CD4-positive, alpha-beta T cell treated with Interleukin-4 for 4 hours (primary cell): ENCODE measurements around the gene COP1.

Experiments used
- DNase-seq: peaks from one replicate; pipeline ENCODE4 v3.0.0-alpha.2; 2020

Gene COP1

GRCh38 chr1:175944591-175944990, 262.5 kb downstream of the COP1 start:
- DNase-seq: no peak

GRCh38 chr1:175941164-175941563, 265.9 kb downstream of the COP1 start:
- DNase-seq: no peak

- no peak for DNase-seq
These were observed 270.4 kb downstream of the COP1 start for GRCh38 chr1:175936736-175937135.

DNA sequence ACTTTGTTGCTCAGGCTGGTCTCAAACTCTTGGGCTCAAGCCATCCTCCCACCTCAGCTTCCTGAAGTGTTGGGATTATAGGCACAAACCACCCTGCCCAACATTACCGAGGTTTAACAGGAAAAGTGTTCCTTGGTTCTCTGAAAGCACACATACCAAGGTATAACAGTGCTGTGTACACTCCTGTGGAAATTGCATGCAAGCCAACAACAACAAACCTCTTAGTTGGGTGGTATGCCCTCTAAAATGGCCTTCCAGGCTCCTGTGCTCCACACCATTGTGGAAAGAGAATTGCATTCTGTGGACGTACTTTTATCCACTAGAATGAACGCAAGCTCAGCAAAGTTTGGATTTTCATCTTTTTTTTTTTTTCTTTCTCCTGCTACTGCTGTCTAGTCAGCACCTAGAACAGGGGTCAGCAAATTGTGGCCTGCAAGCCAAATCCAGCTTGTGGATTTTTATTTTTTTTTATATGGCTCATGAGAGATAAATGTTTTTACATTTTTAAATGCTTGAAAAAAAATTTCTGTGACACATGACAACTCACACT, 271.4 kb downstream of the COP1 start:
- DNase-seq: no peak

DNA sequence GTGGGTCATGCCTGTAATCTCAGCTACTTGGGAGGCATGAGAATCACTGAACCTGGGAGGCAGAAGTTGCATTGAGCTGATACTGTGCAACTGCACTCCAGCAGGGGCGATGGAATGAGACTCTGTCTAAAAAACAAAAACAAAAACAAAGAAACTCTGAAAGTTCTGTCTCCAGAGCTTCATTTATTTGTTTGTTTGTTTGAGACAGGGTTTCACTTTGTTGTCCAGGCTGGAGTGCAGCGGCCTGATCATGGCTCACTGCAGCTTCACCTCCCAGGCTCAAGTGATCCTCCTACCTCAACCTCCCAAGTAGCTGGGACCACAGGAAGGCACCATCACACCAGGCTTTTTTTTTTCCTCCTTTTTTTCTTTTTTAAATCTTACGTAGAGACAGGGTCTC, 271.9 kb downstream of the COP1 start:
- DNase-seq: no peak

DNA sequence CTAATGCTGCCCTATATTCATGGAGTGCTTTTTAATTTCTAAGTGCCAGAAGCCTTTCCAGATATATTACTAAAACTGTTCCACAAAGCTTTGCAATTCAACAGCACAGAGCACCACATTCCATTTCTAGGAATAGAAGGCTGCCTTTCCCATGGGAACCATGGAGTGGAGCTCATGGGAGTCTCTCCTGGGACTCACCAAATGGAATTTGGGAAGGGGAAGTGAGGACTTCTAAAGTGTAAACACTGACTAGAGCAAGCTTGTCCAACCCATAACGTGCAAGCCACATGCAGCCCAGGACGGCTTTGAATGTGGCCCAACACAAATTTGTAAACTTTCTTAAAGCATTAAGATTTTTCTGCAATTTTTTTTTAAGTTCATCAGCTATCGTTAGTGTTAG, 273.3 kb downstream of the COP1 start:
- no peak for DNase-seq

GRCh38 chr1:175927944-175928343, 279.1 kb downstream of the COP1 start:
- DNase-seq: no peak

DNA sequence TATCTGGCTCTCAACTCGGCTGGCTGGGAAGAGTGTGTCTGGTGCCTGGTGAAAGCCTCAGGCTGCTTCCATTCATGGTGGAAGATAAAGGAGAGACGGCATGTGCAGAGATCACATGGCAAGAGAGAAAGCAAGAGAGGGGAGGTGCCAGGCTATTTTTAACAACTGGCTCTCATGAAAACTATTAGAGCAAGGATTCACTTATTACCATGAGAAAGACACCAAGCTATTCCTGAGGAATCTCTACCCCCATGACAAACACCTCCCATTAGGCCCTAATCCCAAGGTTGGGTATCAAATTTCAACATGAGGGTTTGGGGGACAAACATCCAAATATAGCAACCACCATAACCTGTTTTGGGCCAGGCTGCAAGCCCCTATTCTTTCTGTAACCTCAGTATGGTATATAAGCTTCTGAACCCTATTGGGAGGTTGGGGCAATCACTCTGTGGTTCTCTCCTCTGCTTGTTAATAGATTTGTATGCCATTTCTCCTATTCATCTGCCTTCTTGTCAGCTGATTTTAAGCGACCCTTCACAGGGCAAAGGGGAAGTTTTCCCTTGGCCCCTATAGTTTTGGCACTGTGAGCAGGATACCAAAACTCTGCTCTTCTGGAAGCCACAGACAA, 284.7 kb downstream of the COP1 start:
- DNase-seq: no peak

DNA sequence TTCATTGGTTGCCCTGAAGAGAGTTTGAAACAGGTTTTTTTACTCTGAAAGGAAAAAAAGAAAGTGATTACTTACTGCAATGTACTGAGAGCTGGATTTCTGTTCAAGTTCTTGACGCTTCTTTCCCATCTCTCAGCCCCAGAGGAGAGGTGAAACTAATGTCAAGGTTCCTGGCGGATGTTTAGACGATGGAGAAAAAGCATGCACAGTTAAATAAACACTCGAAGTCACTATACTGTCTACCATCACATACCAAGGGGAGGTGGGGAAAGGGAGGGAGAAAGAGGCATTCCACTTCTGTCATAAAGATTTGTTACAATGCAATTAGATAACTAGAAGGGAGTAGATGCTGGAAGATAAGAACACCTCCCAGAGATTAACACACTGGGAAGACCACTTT, 286.7 kb downstream of the COP1 start:
- no peak for DNase-seq

DNA sequence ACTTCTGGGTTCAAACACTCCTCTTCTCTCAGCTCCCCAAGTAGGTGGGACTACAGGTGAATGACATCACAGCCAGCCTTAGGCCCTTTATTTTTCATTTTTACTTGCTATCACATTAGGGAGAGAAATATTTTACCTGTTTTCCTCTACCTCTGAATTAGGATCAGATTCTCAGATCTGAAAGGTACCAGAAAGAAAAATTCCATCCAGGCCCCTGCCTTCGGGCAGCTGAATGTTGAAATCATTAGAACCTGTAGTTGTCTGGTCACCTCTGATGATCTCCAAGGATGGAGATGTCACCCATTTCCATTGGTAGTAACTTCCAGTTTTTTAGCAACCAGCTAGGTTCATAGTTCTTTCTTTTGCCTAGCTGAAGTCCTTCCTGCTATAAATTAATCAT, 288.1 kb downstream of the COP1 start:
- DNase-seq: no peak

GRCh38 chr1:175918364-175918801, 288.7 kb downstream of the COP1 start:
- DNase-seq: no peak

- DNase-seq: no peak
These were observed 293.0 kb downstream of the COP1 start for GRCh38 chr1:175914115-175914514.

- no peak for DNase-seq
These were observed 295.9 kb downstream of the COP1 start for GRCh38 chr1:175911138-175911537.

DNA sequence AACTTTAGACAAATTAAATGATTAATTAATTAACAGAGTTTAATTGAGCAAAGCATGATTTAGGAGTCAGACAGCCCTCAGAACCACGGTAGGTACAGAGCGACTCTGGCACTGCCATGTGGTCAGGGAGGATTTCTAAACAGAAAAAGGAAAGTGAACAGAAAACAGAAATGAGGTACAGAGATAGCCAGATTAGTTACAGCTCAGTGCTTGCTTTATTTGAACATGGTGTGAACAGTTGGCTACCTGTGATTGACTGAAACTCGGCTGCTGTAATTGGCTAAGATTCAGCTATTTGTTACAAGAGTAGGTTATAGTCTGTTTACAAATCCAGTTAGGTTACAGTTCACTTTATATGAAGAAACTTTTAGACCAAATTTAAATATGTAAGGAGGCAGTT, 300.7 kb downstream of the COP1 start:
- no peak for DNase-seq

DNA sequence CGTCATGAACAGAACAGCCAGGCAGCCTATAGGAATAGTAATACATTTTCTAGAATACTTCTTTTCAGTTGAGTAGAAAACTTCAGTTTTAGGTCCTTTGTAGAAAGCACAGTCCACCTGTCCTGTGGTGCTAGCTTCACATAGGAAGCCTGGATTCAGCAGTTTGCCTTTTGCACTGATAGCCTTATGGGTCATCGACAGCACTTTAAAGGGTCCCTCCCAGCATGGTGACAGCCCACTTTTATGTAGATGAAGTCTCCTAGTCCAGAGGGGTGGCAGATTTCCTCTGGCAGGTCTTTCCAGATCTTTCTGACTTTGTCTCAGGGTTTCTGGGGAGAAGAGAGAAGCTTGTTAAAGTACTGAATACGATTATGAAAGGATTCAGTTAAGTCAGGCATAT, 302.3 kb downstream of the COP1 start:
- DNase-seq: no peak

- DNase-seq: no peak
These were observed 304.8 kb downstream of the COP1 start for GRCh38 chr1:175902281-175902680.

- no peak for DNase-seq
These were observed 305.8 kb downstream of the COP1 start for GRCh38 chr1:175901076-175901836.

- DNase-seq: no peak
These were observed 306.9 kb downstream of the COP1 start for GRCh38 chr1:175900171-175900570.

DNA sequence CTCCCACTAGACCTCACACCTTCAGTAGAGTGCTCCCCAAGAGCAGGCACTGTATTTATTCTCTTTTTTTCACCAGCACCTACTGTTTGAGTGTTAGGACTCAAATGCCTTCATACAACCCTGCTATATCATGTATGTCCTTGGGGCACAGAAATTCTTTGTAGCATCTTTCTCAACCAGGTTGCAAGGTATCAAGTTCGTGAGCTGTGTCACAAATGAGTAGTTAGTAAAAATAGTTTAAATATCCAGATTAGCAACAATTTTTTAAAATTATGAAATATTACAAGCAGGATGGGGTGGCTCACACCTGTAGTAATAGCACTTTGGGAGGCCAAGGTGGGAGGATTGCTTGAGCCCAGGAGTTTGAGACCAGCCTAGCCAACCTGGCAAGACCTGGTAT, 311.1 kb downstream of the COP1 start:
- no peak for DNase-seq
